ENCODE measurements around the gene TBPL2. TPM values are rescaled to one million over a fixed set of nuclear protein-coding genes. Genes with fewer than 3 reads are reported as not detected.

Gene TBPL2
- total and polyA plus RNA-seq, 2 experiments from 2014 or later: 0.23 to 0.27 TPM

- H3K9me2 ChIP-seq (replicated peaks; ENCODE audit: insufficient read depth): no peaks in the 10 kb centered on the region
- no peaks in the 10 kb centered on the region for H3K36me3 ChIP-seq (replicated peaks; ENCODE audit: insufficient read depth, low read depth)
These were observed 29.6 kb upstream of the TBPL2 start for GRCh38 chr14:55470025-55470424.

DNA sequence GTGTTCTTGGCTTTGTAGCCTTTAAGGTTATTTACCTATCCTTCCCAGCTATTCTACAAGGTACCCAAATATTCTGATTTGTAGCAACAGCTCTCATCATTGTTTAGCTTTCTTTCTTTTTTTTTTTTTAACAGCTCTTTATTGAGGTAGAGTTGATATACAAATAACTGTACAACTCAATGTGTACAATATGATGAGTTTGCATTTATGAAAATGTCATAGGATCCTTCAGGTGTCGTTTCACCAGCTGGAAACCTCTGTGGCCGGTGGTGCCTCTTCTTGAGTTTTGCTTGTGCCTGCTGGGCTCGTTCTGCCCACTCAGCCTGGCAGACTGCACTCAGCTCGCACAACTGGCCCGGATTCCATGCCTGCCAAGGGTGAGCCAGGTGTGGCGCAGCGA is 26.9 kb upstream of the TBPL2 start:
- Histone ChIP-seq H3K27me3 (no peaks in the 10 kb centered on the region), H3K4me3 (no peak overlapping the region), H3K9me2 (replicated peaks; ENCODE audit: insufficient read depth) (no peaks in the 10 kb centered on the region), H2AFZ (no peak overlapping the region), H3K9me3 (ENCODE audit: low read depth) (no peaks in the 10 kb centered on the region), H3K27ac (no peak overlapping the region), H3K36me3 (replicated peaks; ENCODE audit: insufficient read depth, low read depth) (no peaks in the 10 kb centered on the region), H4K20me1 (ENCODE audit: insufficient read depth, poor library complexity, severe bottlenecking) (no peaks in the 10 kb centered on the region), H3K79me2 (no peaks in the 10 kb centered on the region), H3K4me1 (ENCODE audit: insufficient read depth) (no peaks in the 10 kb centered on the region), H3K4me2 (no peak overlapping the region)
- TF ChIP-seq EZH2phosphoT487 (IDR thresholded peaks at IDR 0.05; ENCODE audit: low read depth, severe bottlenecking, unreplicated experiment): no peak
- no peak for TF ChIP-seq CTCF (IDR thresholded peaks at IDR 0.05; ENCODE audit: poor library complexity)
- TF ChIP-seq EZH2 (IDR thresholded peaks at IDR 0.05; ENCODE audit: borderline replicate concordance): no peak
- WGBS (ENCODE audit: low lambda C conversion rate, missing lambda C conversion rate): 91% methylated on average over 7 of the region's 7 CpGs
- no peak for DNase-seq (ENCODE audit: low spot score)

More at GRCh38 chr14:55470025-55470424, 29.6 kb upstream of the TBPL2 start:
- Histone ChIP-seq H3K4me1 (ENCODE audit: insufficient read depth) (no peaks in the 10 kb centered on the region), H2AFZ (no peak overlapping the region), H3K4me2 (no peak overlapping the region), H3K79me2 (no peaks in the 10 kb centered on the region), H3K4me3 (no peak overlapping the region), H3K27me3 (no peaks in the 10 kb centered on the region), H3K9me3 (ENCODE audit: low read depth) (no peaks in the 10 kb centered on the region), H4K20me1 (ENCODE audit: insufficient read depth, poor library complexity, severe bottlenecking) (no peaks in the 10 kb centered on the region), H3K27ac (no peak overlapping the region)
- TF ChIP-seq EZH2 (IDR thresholded peaks at IDR 0.05; ENCODE audit: borderline replicate concordance) (no peak), EZH2phosphoT487 (IDR thresholded peaks at IDR 0.05; ENCODE audit: low read depth, severe bottlenecking, unreplicated experiment) (no peak), CTCF (IDR thresholded peaks at IDR 0.05; ENCODE audit: poor library complexity) (no peak)
- DNase-seq (ENCODE audit: low spot score): no peak
- 100% methylated on average over 1 of the region's 1 CpG for WGBS (ENCODE audit: low lambda C conversion rate, missing lambda C conversion rate)

- WGBS (ENCODE audit: low lambda C conversion rate, missing lambda C conversion rate): 70% methylated on average over 9 of the region's 9 CpGs
- Histone ChIP-seq H3K27me3 (no peaks in the 10 kb centered on the region), H3K36me3 (replicated peaks; ENCODE audit: insufficient read depth, low read depth) (no peaks in the 10 kb centered on the region), H3K4me2 (no peak overlapping the region), H3K79me2 (no peaks in the 10 kb centered on the region), H3K27ac (no peak overlapping the region), H2AFZ (no peak overlapping the region), H3K9me2 (replicated peaks; ENCODE audit: insufficient read depth) (no peaks in the 10 kb centered on the region), H3K9me3 (ENCODE audit: low read depth) (no peaks in the 10 kb centered on the region), H3K4me3 (no peak overlapping the region), H3K4me1 (ENCODE audit: insufficient read depth) (peaks cover 14% of the 10 kb centered on the region), H4K20me1 (ENCODE audit: insufficient read depth, poor library complexity, severe bottlenecking) (no peaks in the 10 kb centered on the region)
- DNase-seq (ENCODE audit: low spot score): no peak
- TF ChIP-seq EZH2 (IDR thresholded peaks at IDR 0.05; ENCODE audit: borderline replicate concordance) (no peak), EZH2phosphoT487 (IDR thresholded peaks at IDR 0.05; ENCODE audit: low read depth, severe bottlenecking, unreplicated experiment) (no peak), CTCF (IDR thresholded peaks at IDR 0.05; ENCODE audit: poor library complexity) (no peak)
These were observed 18.5 kb upstream of the TBPL2 start for GRCh38 chr14:55458800-55459515.
